Keratinocyte (primary cell): ENCODE data around the gene ELMOD2. TPM values are rescaled to one million over a fixed set of nuclear protein-coding genes. Genes with fewer than 3 reads are reported as not detected.
A peak's percentile ranks its signal among the peaks of the same experiment; 100 is the strongest.

Experiments
- DNase-seq: peaks from one replicate; pipeline ENCODE4 v3.0.0-alpha.2; 2011; ENCODE audit warnings: low read depth, missing footprints, low spot score
- FAIRE-seq: peaks from 2 replicates; lab custom pipeline; 2011; peaks lifted over from hg19 to GRCh38; lab: Jason Lieb, UNC
- H2AFZ ChIP-seq: 2 replicates; pipeline ENCODE4 v1.6.0; 2012; ENCODE audit warnings: low read length, control low read depth, inconsistent platforms; ENCODE audit not compliant: control insufficient read depth
- H3K27ac ChIP-seq: 2 replicates; pipeline ENCODE4 v1.5.1; 2011; ENCODE audit warnings: low read length; ENCODE audit not compliant: control insufficient read depth, insufficient read depth
- H3K27me3 ChIP-seq: 3 replicates; pipeline ENCODE4 v1.6.0; 2011; ENCODE audit warnings: low read length; ENCODE audit not compliant: control insufficient read depth, insufficient read depth; ENCODE audit errors: extremely low read depth
- H3K36me3 ChIP-seq, 2 experiments: 2 replicates in 1 of 2; 3 replicates in 1 of 2; pipeline ENCODE4 v1.5.1; 2011; ENCODE audit warnings: low read length in 2 of 2, mild to moderate bottlenecking in 1 of 2; ENCODE audit not compliant: control insufficient read depth in 2 of 2, insufficient read depth in 2 of 2; ENCODE audit errors: extremely low read depth in 1 of 2
- H3K4me1 ChIP-seq: 3 replicates; pipeline ENCODE4 v1.5.1; 2011; ENCODE audit warnings: low read length; ENCODE audit not compliant: control insufficient read depth, insufficient read depth; ENCODE audit errors: extremely low read depth
- H3K4me2 ChIP-seq: 3 replicates; pipeline ENCODE4 v1.6.0; 2011; ENCODE audit warnings: low read depth, low read length; ENCODE audit not compliant: control insufficient read depth, insufficient read depth; ENCODE audit errors: extremely low read depth
- H3K4me3 ChIP-seq, 3 experiments: fragments of 200-600 bp in 1 of 3; sonication (generic) in 1 of 3; 2 replicates in 2 of 3; 3 replicates in 1 of 3; pipeline ENCODE4 v1.5.1; 2011 to 2016; ENCODE audit warnings: low read length in 3 of 3, mild to moderate bottlenecking in 3 of 3, control low read depth in 2 of 3, inconsistent platforms in 1 of 3, low read depth in 1 of 3, mixed read lengths in 1 of 3, mixed run types in 1 of 3, moderate library complexity in 1 of 3; ENCODE audit not compliant: control insufficient read depth in 2 of 3, insufficient read depth in 2 of 3; ENCODE audit errors: extremely low read depth in 1 of 3
- H3K79me2 ChIP-seq: 2 replicates; pipeline ENCODE4 v1.6.0; 2012; ENCODE audit warnings: low read length; ENCODE audit not compliant: control insufficient read depth, insufficient read depth
- H3K9ac ChIP-seq: 3 replicates; pipeline ENCODE4 v1.6.0; 2011; ENCODE audit warnings: low read length; ENCODE audit not compliant: control insufficient read depth, insufficient read depth; ENCODE audit errors: extremely low read depth
- H3K9me1 ChIP-seq: 3 replicates; pipeline ENCODE4 v1.6.0; 2011; ENCODE audit warnings: low read length; ENCODE audit not compliant: control insufficient read depth, insufficient read depth; ENCODE audit errors: extremely low read depth
- H3K9me3 ChIP-seq: 2 replicates; pipeline ENCODE4 v1.5.1; 2012; ENCODE audit warnings: low read depth, low read length; ENCODE audit not compliant: control insufficient read depth
- H4K20me1 ChIP-seq: 3 replicates; pipeline ENCODE4 v1.6.0; 2011; ENCODE audit warnings: low read length; ENCODE audit not compliant: control insufficient read depth, insufficient read depth; ENCODE audit errors: extremely low read depth
- EZH2 ChIP-seq: IDR thresholded peaks from one replicate; pipeline ENCODE4 v1.6.1; 2012; ENCODE audit warnings: inconsistent platforms, mild to moderate bottlenecking, low read length, moderate library complexity
- dilution Hi-C: fragments of 300-500 bp; cut with MboI; formaldehyde crosslinking; loops from one replicate; pipeline ENCODE4 v1.7.0; 2020; ENCODE audit warnings: low sequenced_read_pairs; ENCODE audit not compliant: extremely low pct_ligation_motif_present
- polyA plus RNA-seq, 5 experiments: library from polyadenylated mRNA; depleted of rRNA in 3 of 5; stranded (reverse) in 3 of 5; stranded (forward) in 1 of 5; unstranded in 1 of 5; fragments of >200 nt; gene quantifications; 1 replicate in 1 of 5; 2 replicates in 3 of 5; 3 replicates in 1 of 5; pipeline versions ENCODE4 v1.2.1 to v1.2.3, GENCODE V29; 2011 to 2012; ENCODE audit warnings: missing spikeins in 2 of 5, low read depth in 1 of 5, low replicate concordance in 1 of 5
- TF ChIP-seq, protein P1 (sequence below), 3 experiments: IDR thresholded peaks in 1 of 3; conservative IDR thresholded peaks in 1 of 3; optimal IDR thresholded peaks in 1 of 3; 2 replicates in 2 of 3; 3 replicates in 1 of 3; pipeline versions ENCODE3 to v1.5.1; 2011; ENCODE audit warnings: low read length in 3 of 3, mild to moderate bottlenecking in 3 of 3, moderate library complexity in 2 of 3, control low read depth in 1 of 3, inconsistent platforms in 1 of 3; ENCODE audit not compliant: insufficient read depth in 2 of 3; ENCODE audit errors: extremely low read depth in 1 of 3

Gene ELMOD2
- polyA plus RNA-seq, 1 donor (not counting 4 experiments of a cell fraction or from before 2014, with no cell fraction given): 21.9 TPM

DNA sequence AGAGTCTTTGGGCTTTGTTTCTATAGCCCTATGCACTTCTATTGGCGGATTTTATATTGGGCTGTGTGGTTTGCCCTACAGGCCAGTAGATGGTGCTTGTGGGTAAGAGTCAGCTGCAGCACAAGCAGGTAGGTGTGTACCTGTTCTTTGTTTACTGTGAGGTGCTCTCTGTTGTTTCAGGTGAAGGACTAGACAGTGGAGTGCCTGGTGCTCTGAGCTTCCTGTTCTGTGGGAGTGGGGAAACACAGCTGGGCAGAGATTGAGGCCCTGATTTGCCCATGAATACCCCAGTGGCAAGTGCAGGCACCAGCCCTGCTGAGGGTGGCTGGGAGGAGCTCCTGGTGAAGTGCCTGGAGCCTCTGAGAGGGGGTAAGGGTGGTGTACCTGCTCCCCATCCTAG is 71.1 kb downstream of the ELMOD2 start:
- H3K27me3 ChIP-seq: no peaks in the 10 kb centered on the region
- H3K27ac ChIP-seq: no peak overlapping the region
- no peaks in the 10 kb centered on the region for H3K36me3 ChIP-seq
- no peak for TF ChIP-seq EZH2
- TF ChIP-seq, protein P1, sequence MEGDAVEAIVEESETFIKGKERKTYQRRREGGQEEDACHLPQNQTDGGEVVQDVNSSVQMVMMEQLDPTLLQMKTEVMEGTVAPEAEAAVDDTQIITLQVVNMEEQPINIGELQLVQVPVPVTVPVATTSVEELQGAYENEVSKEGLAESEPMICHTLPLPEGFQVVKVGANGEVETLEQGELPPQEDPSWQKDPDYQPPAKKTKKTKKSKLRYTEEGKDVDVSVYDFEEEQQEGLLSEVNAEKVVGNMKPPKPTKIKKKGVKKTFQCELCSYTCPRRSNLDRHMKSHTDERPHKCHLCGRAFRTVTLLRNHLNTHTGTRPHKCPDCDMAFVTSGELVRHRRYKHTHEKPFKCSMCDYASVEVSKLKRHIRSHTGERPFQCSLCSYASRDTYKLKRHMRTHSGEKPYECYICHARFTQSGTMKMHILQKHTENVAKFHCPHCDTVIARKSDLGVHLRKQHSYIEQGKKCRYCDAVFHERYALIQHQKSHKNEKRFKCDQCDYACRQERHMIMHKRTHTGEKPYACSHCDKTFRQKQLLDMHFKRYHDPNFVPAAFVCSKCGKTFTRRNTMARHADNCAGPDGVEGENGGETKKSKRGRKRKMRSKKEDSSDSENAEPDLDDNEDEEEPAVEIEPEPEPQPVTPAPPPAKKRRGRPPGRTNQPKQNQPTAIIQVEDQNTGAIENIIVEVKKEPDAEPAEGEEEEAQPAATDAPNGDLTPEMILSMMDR (optimal IDR thresholded peaks at IDR 0.05 in 1 of 3, IDR thresholded peaks at IDR 0.05 in 1 of 3, conservative IDR thresholded peaks at IDR 0.05 in 1 of 3; ENCODE audit: extremely low read depth in 1 of 3, insufficient read depth in 2 of 3, low read length in 3 of 3): peak; percentile 71 to 81 (median 78)
- no peaks in the 10 kb centered on the region for H3K4me1 ChIP-seq
- H3K79me2 ChIP-seq: no peaks in the 10 kb centered on the region
- DNase-seq (no peak), FAIRE-seq (peak; percentile 70)
- no peak overlapping the region for H3K9ac ChIP-seq
- no peak overlapping the region for H3K4me2 ChIP-seq
- dilution Hi-C loops: no loop called here
- no peak overlapping the region for H2AFZ ChIP-seq
- no peaks in the 10 kb centered on the region for H4K20me1 ChIP-seq
- H3K4me3 ChIP-seq: no peak overlapping the region
- H3K9me3 ChIP-seq: no peaks in the 10 kb centered on the region
- H3K9me1 ChIP-seq: no peaks in the 10 kb centered on the region

DNA sequence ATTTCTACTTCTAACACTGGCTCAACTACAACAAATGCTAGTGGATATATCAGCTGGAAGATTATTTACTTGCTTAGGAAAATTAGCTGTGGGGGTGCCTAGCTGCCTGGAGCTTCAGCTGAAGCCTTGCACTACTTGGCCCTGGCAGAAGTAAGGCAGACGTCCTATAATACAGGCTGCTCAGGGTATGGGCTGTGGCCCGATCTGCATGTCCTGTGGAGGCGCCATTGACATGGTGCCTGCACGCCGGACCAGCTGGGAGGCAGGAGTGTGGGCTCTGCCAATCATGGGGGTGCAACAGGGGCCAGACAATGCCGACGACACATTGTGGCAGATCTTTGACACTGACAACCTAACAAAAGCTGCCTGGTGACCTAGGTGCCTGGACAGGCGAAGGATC is 76.4 kb downstream of the ELMOD2 start:
- dilution Hi-C loops: no loop called here
- H3K9ac ChIP-seq: no peak overlapping the region
- FAIRE-seq (no peak), DNase-seq (no peak)
- no peak overlapping the region for H3K4me2 ChIP-seq
- H3K4me1 ChIP-seq: no peaks in the 10 kb centered on the region
- no peaks in the 10 kb centered on the region for H3K9me3 ChIP-seq
- no peak for TF ChIP-seq EZH2
- TF ChIP-seq, protein P1 (optimal IDR thresholded peaks at IDR 0.05 in 1 of 3, IDR thresholded peaks at IDR 0.05 in 1 of 3, conservative IDR thresholded peaks at IDR 0.05 in 1 of 3; ENCODE audit: extremely low read depth in 1 of 3, insufficient read depth in 2 of 3, low read length in 3 of 3): no peak
- H3K27ac ChIP-seq: no peak overlapping the region
- H3K9me1 ChIP-seq: no peaks in the 10 kb centered on the region
- no peaks in the 10 kb centered on the region for H3K79me2 ChIP-seq
- no peaks in the 10 kb centered on the region for H3K27me3 ChIP-seq
- H4K20me1 ChIP-seq: no peaks in the 10 kb centered on the region
- no peak overlapping the region for H2AFZ ChIP-seq
- H3K4me3 ChIP-seq: no peak overlapping the region
- H3K36me3 ChIP-seq: no peaks in the 10 kb centered on the region
